ENCODE results near the gene ERAP2. TPM values are rescaled to one million over a fixed set of nuclear protein-coding genes. Genes with fewer than 3 reads are reported as not detected.

Gene ERAP2
- polyA plus RNA-seq, 3 donors = 3.0 to 20.4 (median 3.4) TPM

DNA sequence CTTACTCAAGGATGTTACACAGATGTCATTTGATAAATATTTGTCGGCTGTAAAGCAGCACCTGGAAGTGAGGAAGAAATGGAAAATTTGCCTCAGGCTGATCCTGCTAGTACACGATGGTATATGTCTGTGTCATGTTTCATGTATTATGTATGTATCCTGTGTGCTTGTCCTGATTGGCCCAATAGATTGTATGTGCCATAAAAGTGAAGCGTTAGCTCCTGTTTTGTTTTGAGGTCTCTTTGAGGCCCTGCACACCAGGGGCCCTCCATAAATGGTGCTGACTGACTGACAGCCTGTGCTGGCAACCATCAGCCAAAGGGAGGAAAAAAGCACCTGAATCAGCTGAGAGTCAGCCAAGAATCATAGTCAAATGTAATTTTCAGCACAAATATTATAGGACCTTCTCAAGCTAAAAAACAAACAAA is 47.7 kb downstream of the ERAP2 start:
- H3K36me3 Mint-ChIP-seq = peaks cover 0 to 11% of the 10 kb centered on the region in 2 donors
- peaks cover 0 to 5% (median 0%) of the 10 kb centered on the region in 7 donors for H3K9me3 Mint-ChIP-seq
- Histone ChIP-seq H3K4me1 (ENCODE audit: control insufficient read depth in 1 of 2, insufficient read depth in 2 of 2, low read length in 2 of 2) (peaks cover 5 to 16% of the 10 kb centered on the region in 2 donors), H2AFZ (ENCODE audit: insufficient read depth, low read depth, low read length, poor library complexity, severe bottlenecking) (no peak overlapping the region), H3K9ac (ENCODE audit: insufficient read depth, low read length, poor library complexity, severe bottlenecking) (no peak overlapping the region), H3K9me3 (replicated peaks in 1 of 2; ENCODE audit: control insufficient read depth in 1 of 2, insufficient read depth in 1 of 2, low read length in 2 of 2) (no peaks in the 10 kb centered on the region), H3K27me3 (ENCODE audit: control insufficient read depth in 2 of 2, insufficient read depth in 2 of 2, low read length in 2 of 2) (no peaks in the 10 kb centered on the region), H4K20me1 (ENCODE audit: insufficient read depth, low read length) (no peaks in the 10 kb centered on the region), H3K36me3 (replicated peaks in 1 of 2; ENCODE audit: control insufficient read depth in 1 of 2, insufficient read depth in 2 of 2, low read length in 2 of 2) (peaks cover 0 to 11% of the 10 kb centered on the region in 2 donors), H3K79me2 (ENCODE audit: insufficient read depth, low read length) (no peaks in the 10 kb centered on the region), H3K27ac (ENCODE audit: low read depth in 1 of 2, low read length in 2 of 2) (no peak overlapping the region), H3K4me2 (replicated peaks; ENCODE audit: extremely low read depth, low read length, poor library complexity, severe bottlenecking) (no peak overlapping the region), H3K4me3 (replicated peaks in 1 of 3; ENCODE audit: low read depth in 2 of 3, low read length in 3 of 3) (no peak overlapping the region)
- WGBS (ENCODE audit: insufficient coverage) = 94% methylated on average over 3 of the region's 3 CpGs
- peaks cover 0 to 2% (median 2%) of the 10 kb centered on the region in 3 donors for H3K27me3 Mint-ChIP-seq (ENCODE audit: low read depth in 3 of 3)
- H3K4me1 Mint-ChIP-seq = peaks cover 20% of the 10 kb centered on the region
- no peak for DNase-seq
- TF ChIP-seq, protein P1, sequence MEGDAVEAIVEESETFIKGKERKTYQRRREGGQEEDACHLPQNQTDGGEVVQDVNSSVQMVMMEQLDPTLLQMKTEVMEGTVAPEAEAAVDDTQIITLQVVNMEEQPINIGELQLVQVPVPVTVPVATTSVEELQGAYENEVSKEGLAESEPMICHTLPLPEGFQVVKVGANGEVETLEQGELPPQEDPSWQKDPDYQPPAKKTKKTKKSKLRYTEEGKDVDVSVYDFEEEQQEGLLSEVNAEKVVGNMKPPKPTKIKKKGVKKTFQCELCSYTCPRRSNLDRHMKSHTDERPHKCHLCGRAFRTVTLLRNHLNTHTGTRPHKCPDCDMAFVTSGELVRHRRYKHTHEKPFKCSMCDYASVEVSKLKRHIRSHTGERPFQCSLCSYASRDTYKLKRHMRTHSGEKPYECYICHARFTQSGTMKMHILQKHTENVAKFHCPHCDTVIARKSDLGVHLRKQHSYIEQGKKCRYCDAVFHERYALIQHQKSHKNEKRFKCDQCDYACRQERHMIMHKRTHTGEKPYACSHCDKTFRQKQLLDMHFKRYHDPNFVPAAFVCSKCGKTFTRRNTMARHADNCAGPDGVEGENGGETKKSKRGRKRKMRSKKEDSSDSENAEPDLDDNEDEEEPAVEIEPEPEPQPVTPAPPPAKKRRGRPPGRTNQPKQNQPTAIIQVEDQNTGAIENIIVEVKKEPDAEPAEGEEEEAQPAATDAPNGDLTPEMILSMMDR (IDR thresholded peaks at IDR 0.05) = no peak
- H3K27ac Mint-ChIP-seq = no peak overlapping the region
- no peak overlapping the region for H3K4me3 Mint-ChIP-seq
- intact Hi-C loops (cut with micrococcal nuclease) = no loop called here

DNA sequence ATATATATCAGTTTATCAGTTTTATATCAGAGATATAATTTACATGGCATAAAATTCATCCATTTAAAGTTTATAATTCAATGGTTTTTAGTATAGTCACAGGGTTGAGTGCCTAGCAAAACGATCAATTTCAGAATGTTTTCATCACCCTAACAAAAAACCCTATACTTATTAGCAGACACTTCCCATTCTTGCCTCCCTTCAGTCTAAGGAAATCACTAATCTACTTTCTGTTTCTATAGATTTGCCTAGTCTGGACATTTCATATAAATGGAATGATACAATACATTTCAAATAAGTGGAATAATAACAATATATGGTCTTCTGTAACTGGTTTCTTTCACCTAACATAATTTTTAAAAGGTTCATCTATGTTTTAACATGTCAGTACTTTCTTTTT is 50.0 kb downstream of the ERAP2 start:
- H3K27me3 ChIP-seq (ENCODE audit: control insufficient read depth in 2 of 2, insufficient read depth in 2 of 2, low read length in 2 of 2) = no peaks in the 10 kb centered on the region
- no peak overlapping the region for H3K27ac ChIP-seq (ENCODE audit: low read depth in 1 of 2, low read length in 2 of 2)
- no peak overlapping the region for H3K9ac ChIP-seq (ENCODE audit: insufficient read depth, low read length, poor library complexity, severe bottlenecking)
- Mint-ChIP-seq H3K27ac (no peak overlapping the region), H3K4me1 (peaks cover 18% of the 10 kb centered on the region), H3K36me3 (peaks cover 0 to 6% of the 10 kb centered on the region in 2 donors), H3K27me3 (ENCODE audit: low read depth in 3 of 3) (peaks cover 0 to 2% (median 2%) of the 10 kb centered on the region in 3 donors), H3K4me3 (no peak overlapping the region), H3K9me3 (peaks cover 0 to 5% (median 0%) of the 10 kb centered on the region in 7 donors)
- no CpG with 5 or more reads among the region's 1 CpG for WGBS (ENCODE audit: insufficient coverage)
- no peaks in the 10 kb centered on the region for H3K79me2 ChIP-seq (ENCODE audit: insufficient read depth, low read length)
- DNase-seq = no peak
- intact Hi-C loops (cut with micrococcal nuclease) = no loop called here
- no peaks in the 10 kb centered on the region for H3K9me3 ChIP-seq (replicated peaks in 1 of 2; ENCODE audit: control insufficient read depth in 1 of 2, insufficient read depth in 1 of 2, low read length in 2 of 2)
- peaks cover 6 to 14% of the 10 kb centered on the region in 2 donors for H3K4me1 ChIP-seq (ENCODE audit: control insufficient read depth in 1 of 2, insufficient read depth in 2 of 2, low read length in 2 of 2)
- H3K36me3 ChIP-seq (replicated peaks in 1 of 2; ENCODE audit: control insufficient read depth in 1 of 2, insufficient read depth in 2 of 2, low read length in 2 of 2) = no peaks in the 10 kb centered on the region
- no peak overlapping the region for H2AFZ ChIP-seq (ENCODE audit: insufficient read depth, low read depth, low read length, poor library complexity, severe bottlenecking)
- no peaks in the 10 kb centered on the region for H4K20me1 ChIP-seq (ENCODE audit: insufficient read depth, low read length)
- H3K4me3 ChIP-seq (replicated peaks in 1 of 3; ENCODE audit: low read depth in 2 of 3, low read length in 3 of 3) = no peak overlapping the region
- no peak overlapping the region for H3K4me2 ChIP-seq (replicated peaks; ENCODE audit: extremely low read depth, low read length, poor library complexity, severe bottlenecking)
- TF ChIP-seq, protein P1 (IDR thresholded peaks at IDR 0.05) = no peak
